Dermis microvascular lymphatic vessel endothelial cell (primary cell): Measurements from ENCODE around the gene ARHGAP22. TPM values are rescaled to one million over a fixed set of nuclear protein-coding genes. Genes with fewer than 3 reads are reported as not detected.

Experiments used
- DNase-seq, 2 donors: peaks; one replicate each; pipeline versions ENCODE4 v3.0.0 to v3.0.0-alpha.2; 2010; ENCODE audit warnings: low read depth in 2 of 2
- total RNA-seq: library from RNA; depleted of rRNA; stranded (reverse); fragments of >200 nt; gene quantifications from 2 replicates; pipeline ENCODE4 v1.2.1, GENCODE V29; 2014

ARHGAP22 gene
- total RNA-seq, 1 donor from 2014 or later: 5.3 TPM

GRCh38 chr10:48608279-48608681 lies 3.4 kb upstream of the ARHGAP22 start:
- DNase-seq: peak; percentile 14 to 42

GRCh38 chr10:48607356-48608278 lies 2.7 kb upstream of the ARHGAP22 start:
- DNase-seq: no peak

DNA sequence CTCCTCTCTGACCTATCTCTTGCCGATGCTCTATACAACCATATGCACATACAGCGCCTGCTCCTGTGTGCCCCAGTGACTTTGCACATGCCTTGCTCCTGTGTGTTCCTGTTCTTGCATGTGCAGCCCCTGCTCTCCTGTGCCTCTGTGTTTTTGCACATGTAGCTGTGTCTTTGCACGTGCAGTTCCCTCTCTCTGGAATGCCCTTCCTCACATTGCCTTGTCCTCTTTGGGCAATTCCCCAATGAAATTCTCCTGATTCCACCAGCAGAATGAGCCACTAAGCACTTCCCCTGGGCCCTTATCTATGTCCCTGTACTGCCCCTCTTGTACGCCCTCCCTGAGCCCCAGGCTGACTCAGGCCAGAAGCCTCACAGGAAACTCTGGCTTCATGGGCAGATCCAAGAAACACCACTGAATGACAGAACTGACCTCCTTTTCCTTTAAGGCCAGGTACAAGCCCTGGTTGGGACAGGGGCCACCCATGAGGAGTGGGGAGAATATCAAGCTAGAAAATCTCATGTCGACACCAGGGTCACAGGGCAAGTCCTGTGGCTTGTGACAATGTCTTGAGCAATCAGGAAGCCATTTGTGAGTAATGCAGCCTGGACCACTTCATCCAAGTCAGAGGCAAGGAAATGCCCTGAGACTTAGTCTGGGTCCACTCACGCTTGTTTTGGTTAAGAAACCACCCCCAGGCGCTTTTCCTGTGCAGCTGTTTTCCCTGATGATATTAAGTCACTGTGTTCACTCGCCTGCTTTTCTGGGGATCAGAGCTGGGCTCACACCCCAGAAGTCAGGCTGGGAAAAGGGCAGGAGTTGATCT lies 1.9 kb upstream of the ARHGAP22 start:
- peak in 1 of 2 donors; percentile 92 for DNase-seq

DNA sequence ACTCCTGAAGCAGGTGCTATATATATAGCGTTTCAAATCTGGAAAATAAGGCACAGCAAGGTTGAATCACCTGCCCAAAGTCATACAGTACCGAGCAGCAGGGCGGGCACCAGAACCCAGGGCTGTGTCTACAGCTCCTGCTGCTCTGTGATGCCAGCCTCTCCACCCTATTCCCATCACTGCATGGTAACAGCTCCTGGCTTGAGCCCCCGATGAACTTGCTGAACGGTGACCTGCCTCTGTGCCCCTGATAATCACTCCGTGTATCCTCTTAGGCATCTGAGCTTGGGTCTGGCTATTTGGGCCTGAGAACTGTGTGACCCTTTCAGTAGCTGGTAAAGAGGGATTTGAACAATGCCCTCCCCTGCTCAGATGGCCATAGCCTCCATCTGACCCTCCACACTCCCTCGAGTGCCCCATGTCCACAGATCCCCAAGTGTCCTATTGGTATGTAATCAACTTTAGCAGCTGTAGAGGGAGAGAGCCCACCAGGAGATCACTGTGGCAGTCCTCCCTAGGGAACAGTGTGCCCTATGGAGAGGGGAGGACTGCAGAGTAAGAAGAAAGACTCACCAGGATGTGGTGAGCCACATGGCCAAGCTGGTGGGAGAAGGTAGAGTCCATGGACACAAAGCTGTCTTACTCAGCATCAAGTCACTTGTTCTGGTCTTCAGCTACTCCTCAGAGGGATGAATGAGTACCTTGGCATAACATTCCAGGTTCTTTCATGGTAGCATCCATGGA lies 1.1 kb upstream of the ARHGAP22 start:
- peak in 1 of 2 donors; percentile 24 for DNase-seq

DNA sequence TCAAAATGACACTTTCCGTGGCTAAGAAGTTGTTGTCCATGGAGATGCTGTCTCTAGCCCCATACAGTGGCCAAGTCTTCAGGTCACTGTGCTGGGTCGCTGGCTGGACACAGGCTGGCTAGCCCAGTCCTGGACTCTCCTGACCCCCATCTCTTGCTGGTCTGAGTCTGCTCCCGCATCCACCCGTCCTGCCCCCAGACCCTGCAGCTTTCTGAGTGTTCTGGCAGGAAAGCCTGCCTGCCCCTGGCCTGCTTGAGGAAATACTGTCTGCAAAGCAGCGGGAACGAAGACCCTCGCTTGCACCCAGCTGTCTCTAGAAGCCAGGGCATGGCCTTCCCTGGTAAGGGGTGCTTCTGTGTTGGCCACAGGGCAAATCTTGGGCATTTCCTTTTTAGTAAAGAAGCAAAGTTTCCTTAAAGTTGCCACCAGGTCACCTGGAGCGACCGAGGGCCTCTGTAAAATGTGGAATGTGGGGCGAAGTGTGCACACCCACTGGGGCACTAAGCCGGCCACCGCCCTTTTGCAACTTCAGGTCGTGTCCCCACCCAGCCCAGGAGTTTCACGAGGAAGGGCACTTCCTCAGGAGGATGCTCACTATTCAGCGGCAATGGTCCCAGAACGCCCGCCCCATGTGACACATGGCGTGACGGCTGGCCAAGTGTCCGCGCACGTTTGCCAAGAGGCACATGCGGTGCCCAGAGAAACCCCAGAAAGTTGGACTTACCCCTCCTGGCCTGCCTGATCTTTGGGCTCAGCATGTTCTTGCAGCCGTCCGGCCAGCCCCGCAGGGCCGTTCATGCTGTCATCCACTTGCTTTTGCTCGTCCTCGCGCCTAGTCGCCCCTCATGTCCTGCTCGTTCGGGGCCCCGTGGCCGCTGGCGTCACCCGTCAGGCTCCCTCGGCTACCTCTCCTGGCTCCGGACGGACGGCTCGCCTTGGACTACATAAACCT lies 558 bp downstream of the ARHGAP22 start:
- DNase-seq: no peak

DNA sequence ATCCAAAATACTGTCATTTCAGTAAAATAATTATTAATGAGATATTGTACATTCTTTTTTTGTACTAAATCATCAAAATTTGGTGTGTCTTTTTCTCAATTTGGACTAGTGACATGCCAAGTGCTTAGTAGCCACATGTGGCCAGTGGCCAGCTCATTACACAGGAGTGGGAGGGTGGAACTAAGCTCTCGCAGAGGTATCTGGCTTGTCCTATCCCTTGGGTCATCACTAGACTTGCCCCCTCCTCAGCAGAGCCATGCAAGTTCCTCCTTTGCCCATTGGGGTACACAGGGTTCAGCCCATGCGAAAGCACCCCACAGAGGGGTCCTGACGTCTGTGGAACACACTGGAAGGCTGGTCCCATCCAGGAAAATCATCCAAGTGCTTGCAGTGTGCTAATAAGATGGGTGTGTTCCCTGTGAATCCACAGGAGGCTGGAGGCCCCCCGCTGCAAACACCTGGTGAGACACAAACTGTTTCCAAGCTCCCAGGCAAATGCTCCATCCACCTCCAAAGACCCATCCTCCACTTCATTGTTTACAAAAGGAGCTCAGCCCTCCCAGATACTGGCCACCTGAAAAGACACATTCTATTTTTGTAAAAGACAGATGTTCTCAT lies 1.3 kb downstream of the ARHGAP22 start:
- DNase-seq: peak in 1 of 2 donors; percentile 20

DNA sequence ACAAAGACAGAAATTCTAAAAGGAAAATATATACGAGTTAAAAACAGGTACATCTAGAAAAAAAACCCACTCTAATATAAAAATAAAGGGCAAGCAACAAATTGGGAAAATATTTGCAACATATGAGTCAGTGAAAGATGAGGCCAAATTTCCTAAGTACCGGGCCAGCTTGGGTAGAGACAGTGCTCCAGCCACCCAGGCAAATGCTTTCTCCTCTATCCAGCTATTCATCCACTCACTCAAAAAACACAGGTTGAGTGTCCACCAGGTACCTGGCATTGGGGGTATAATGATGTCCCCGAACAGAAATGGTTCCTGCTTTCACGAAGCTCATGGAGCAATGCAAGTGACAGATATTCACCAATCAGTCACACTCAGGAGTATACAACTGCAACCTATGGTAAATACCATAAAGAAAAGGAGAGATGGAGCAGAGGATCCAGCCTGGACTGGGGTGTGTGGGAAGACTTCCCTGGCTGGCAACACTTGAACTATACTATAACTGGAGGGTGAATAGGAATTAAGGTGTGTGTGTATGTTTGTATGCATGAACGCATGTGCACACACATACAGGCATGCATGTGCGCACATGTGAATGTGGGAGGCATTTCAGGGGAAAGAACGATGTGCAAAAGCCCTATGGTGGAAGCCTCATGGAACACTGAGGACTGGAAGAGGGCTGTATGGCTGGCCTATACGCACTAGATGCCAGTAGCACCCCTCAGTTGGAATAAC lies 2.3 kb downstream of the ARHGAP22 start:
- DNase-seq: no peak

GRCh38 chr10:48601789-48602188 lies 3.1 kb downstream of the ARHGAP22 start:
- no peak for DNase-seq

GRCh38 chr10:48600645-48601505 lies 4.0 kb downstream of the ARHGAP22 start:
- DNase-seq: no peak

DNA sequence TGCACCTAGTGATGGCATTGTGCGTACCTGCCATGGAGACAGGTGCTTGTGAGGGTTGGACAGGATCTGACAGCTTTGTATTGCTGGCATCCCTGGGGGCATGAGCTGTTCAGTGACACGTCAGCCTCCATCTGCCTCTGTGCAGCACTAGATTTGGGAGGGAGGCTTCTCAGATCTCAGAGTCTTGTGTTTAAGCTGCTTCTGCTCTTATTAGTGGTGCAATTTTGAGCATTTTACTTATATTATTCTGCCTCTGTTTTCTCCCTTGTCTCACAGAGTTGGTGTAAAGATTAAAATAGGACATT lies 5.1 kb downstream of the ARHGAP22 start:
- no peak for DNase-seq

GRCh38 chr10:48598936-48599829 lies 5.7 kb downstream of the ARHGAP22 start:
- DNase-seq: no peak

GRCh38 chr10:48598243-48598935 lies 6.5 kb downstream of the ARHGAP22 start:
- no peak for DNase-seq

DNA sequence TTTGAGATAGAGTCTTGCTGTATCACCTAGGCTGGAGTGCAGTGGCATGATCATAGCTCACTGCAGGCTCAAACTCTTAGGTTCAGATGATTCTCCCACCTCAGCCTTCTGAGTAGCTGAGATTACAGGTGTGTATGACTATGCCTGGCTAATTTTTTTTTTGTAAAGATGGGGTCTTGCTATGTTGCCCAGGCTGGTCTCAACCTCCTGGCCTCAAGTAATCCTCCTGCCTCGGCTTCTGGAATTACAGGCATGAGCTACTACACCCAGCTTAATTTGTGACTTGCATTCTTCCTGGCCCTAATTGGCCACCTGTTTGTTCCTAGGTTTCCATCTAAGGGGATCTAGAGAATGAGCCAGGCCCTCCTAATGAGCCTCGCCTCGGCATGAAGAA lies 9.3 kb downstream of the ARHGAP22 start:
- no peak for DNase-seq

DNA sequence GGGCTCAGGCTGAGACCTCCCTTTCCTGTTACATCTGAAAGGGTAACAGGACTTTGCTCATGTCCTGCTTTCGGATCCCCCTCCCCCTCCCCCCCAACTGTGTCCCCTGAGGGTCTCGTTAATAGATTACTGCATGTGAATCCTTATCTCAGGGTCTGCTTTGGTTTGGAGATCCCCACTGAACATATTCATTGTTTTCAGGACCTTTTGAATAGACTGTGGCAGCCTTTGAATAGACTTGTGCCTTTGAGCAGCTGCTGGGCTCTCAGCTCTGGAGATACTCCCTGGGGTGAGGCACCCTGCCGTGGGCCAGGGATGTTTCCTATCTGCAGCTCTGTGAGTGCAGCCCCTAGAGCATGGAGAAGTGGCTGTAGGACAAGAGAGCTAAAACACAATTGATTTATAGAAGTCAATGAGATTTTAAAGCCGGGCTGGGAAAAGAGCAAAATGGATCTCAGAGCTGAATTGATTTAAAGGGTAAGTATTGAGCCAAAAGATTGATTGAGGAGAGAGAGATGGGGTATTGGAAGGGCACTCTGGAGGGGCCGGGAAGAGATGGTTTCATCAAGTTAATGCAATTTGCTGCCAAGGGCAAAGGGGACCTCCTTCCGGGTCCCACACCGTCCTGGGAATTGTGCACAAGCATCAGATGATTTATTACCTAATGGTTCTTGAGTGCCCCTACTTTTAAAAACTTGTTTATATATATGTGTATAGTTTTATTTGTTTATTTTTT lies 9.9 kb downstream of the ARHGAP22 start:
- no peak for DNase-seq

GRCh38 chr10:48594371-48594770 lies 10.5 kb downstream of the ARHGAP22 start:
- no peak for DNase-seq

DNA sequence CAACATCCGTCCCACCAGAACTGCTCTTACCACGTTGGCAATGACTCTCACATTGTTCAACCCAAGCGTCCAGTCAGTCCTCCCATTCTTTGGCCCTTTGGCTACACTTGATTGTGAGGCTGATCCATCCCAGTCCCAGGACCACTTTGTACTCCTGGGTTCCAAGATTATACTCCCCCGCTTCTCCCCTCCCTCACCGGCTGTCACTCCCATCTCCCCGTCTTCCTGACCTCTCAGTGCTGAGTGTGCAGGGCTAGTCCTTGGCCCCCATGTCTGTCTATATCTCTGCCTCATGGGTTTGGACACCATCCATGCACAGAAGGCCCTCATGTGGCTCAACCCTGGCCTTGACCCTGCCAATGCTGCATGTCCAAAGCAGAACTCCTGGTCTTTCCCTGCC lies 12.5 kb downstream of the ARHGAP22 start:
- no peak for DNase-seq
